Measurements from ENCODE around the gene HOXB1. TPM values are rescaled to one million over a fixed set of nuclear protein-coding genes. Genes with fewer than 3 reads are reported as not detected.

The HOXB1 gene
- total RNA-seq, 4 donors from 2014 or later: not detected

- TF ChIP-seq POLR2A (IDR thresholded peaks at IDR 0.05) (no peak), CTCF (IDR thresholded peaks at IDR 0.05) (no peak)
- no peak for DNase-seq
- H3K4me3 ChIP-seq: no peak overlapping the region
- H3K36me3 ChIP-seq: no peaks in the 10 kb centered on the region
- H3K27ac ChIP-seq: peak overlapping the region in 1 of 4 donors; percentile 19
- H3K27me3 ChIP-seq: no peaks in the 10 kb centered on the region
- no peaks in the 10 kb centered on the region for H3K4me1 ChIP-seq
- no peaks in the 10 kb centered on the region for H3K9me3 ChIP-seq
These were observed 30.9 kb downstream of the HOXB1 start for GRCh38 chr17:48499735-48500434.

- Histone ChIP-seq H3K4me3 (no peak overlapping the region), H3K27me3 (no peaks in the 10 kb centered on the region), H3K4me1 (no peaks in the 10 kb centered on the region), H3K27ac (no peak overlapping the region), H3K9me3 (no peaks in the 10 kb centered on the region), H3K36me3 (no peaks in the 10 kb centered on the region)
- DNase-seq: no peak
- TF ChIP-seq CTCF (IDR thresholded peaks at IDR 0.05): no peak
- TF ChIP-seq POLR2A (IDR thresholded peaks at IDR 0.05): no peak
These were observed 31.6 kb downstream of the HOXB1 start for GRCh38 chr17:48499248-48499647.

GRCh38 chr17:48498164-48498850 lies 32.5 kb downstream of the HOXB1 start:
- TF ChIP-seq CTCF (IDR thresholded peaks at IDR 0.05): no peak
- TF ChIP-seq POLR2A (IDR thresholded peaks at IDR 0.05): no peak
- H3K9me3 ChIP-seq: no peaks in the 10 kb centered on the region
- H3K27ac ChIP-seq: no peak overlapping the region
- H3K27me3 ChIP-seq: no peaks in the 10 kb centered on the region
- no peak overlapping the region for H3K4me3 ChIP-seq
- no peak for DNase-seq
- no peaks in the 10 kb centered on the region for H3K4me1 ChIP-seq
- no peaks in the 10 kb centered on the region for H3K36me3 ChIP-seq

- H3K4me1 ChIP-seq: peaks cover 0 to 11% (median 3%) of the 10 kb centered on the region in 4 donors
- TF ChIP-seq POLR2A (IDR thresholded peaks at IDR 0.05): no peak
- no peak for TF ChIP-seq CTCF (IDR thresholded peaks at IDR 0.05)
- no peak overlapping the region for H3K4me3 ChIP-seq
- no peaks in the 10 kb centered on the region for H3K27me3 ChIP-seq
- no peaks in the 10 kb centered on the region for H3K36me3 ChIP-seq
- no peak overlapping the region for H3K27ac ChIP-seq
- DNase-seq: no peak
- no peaks in the 10 kb centered on the region for H3K9me3 ChIP-seq
These were observed 33.7 kb downstream of the HOXB1 start for GRCh38 chr17:48497103-48497502.

GRCh38 chr17:48494335-48494734 lies 36.5 kb downstream of the HOXB1 start:
- H3K27ac ChIP-seq: no peak overlapping the region
- no peaks in the 10 kb centered on the region for H3K27me3 ChIP-seq
- no peaks in the 10 kb centered on the region for H3K9me3 ChIP-seq
- DNase-seq: no peak
- no peak overlapping the region for H3K4me3 ChIP-seq
- TF ChIP-seq CTCF (IDR thresholded peaks at IDR 0.05): no peak
- no peak for TF ChIP-seq POLR2A (IDR thresholded peaks at IDR 0.05)
- peaks cover 0 to 18% (median 3%) of the 10 kb centered on the region in 4 donors for H3K4me1 ChIP-seq
- H3K36me3 ChIP-seq: no peaks in the 10 kb centered on the region
